Measurements from ENCODE around the gene TOR1A.

DNA sequence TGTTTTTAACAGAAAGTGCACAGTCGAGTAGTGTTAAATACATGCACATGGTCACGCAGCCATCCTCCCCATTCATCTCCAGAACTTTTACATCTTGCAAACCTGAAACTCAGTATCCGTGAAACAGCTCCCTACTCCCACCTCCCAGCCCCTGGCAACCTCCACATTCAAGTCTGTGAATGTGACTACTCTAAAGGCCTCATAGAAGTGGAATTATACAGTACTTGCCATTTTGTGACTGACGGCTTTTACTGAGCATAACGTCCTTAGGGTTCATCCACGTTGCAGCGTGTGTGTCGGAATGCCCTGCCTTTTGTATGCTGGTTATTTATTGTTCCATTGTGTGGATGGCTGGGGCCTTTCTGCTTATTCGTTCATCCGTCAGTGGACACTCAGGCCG is 47.1 kb upstream of the TOR1A start:
- TF ChIP-seq EP300 (IDR thresholded peaks at IDR 0.05) (no peak), POLR2A (IDR thresholded peaks at IDR 0.05) (no peak), POLR2AphosphoS5 (IDR thresholded peaks at IDR 0.05) (no peak)
- TF ChIP-seq, protein P1, sequence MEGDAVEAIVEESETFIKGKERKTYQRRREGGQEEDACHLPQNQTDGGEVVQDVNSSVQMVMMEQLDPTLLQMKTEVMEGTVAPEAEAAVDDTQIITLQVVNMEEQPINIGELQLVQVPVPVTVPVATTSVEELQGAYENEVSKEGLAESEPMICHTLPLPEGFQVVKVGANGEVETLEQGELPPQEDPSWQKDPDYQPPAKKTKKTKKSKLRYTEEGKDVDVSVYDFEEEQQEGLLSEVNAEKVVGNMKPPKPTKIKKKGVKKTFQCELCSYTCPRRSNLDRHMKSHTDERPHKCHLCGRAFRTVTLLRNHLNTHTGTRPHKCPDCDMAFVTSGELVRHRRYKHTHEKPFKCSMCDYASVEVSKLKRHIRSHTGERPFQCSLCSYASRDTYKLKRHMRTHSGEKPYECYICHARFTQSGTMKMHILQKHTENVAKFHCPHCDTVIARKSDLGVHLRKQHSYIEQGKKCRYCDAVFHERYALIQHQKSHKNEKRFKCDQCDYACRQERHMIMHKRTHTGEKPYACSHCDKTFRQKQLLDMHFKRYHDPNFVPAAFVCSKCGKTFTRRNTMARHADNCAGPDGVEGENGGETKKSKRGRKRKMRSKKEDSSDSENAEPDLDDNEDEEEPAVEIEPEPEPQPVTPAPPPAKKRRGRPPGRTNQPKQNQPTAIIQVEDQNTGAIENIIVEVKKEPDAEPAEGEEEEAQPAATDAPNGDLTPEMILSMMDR (IDR thresholded peaks at IDR 0.05): no peak
